ENCODE data around the gene ZNF442.
"Not testable (repeated sequence)": the region's sequence is repeated elsewhere in the genome, so short reads cannot be mapped to it uniquely, and the experiment has no call there.

Gene ZNF442

GRCh38 chr19:12365236-12366162, at the start of gene ZNF442:
Gene ZNF442 (minus strand): TSS chr19:12365683. CDS start chr19:12363631, 2,052 bp downstream.
- DNase-seq (ENCODE audit: low read depth, low spot score), result peak; percentile 76

DNA sequence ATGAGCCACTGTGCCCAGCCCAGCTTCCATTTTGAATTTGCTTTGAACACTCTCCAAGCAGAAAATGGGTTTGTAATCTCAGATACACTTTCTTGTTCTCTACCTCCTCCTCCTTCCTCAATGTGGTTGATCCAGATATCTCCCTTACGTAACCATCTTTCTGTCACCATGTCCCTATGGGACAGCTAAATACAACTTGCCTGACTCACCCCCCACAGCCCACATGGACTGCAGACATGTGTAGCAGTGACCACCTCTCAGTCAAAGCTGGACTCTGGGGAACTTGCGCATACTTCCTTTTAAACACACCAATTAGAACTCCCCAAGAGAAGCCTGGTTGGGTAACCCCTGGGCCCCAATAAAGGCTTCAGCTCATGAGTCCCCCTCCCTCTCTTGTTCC, 46.4 kb upstream of the ZNF442 start:
- DNase-seq (ENCODE audit: low read depth, low spot score), result no peak

- DNase-seq (ENCODE audit: low read depth, low spot score), result peak; percentile 88
Observed at GRCh38 chr19:12400633-12401502, 35.4 kb upstream of the ZNF442 start, which contains the start of gene ZNF799. Gene ZNF799 (minus strand): TSS chr19:12401271. CDS start chr19:12401070, 201 bp downstream.

GRCh38 chr19:12399901-12400632, 34.6 kb upstream of the ZNF442 start:
- DNase-seq (ENCODE audit: low read depth, low spot score), result not testable (repeated sequence)

- not testable (repeated sequence) for DNase-seq (ENCODE audit: low read depth, low spot score)
Observed at GRCh38 chr19:12391148-12391547, 25.7 kb upstream of the ZNF442 start.

- DNase-seq (ENCODE audit: low read depth, low spot score), result not testable (repeated sequence)
Observed at GRCh38 chr19:12386365-12386764, 20.9 kb upstream of the ZNF442 start.

DNA sequence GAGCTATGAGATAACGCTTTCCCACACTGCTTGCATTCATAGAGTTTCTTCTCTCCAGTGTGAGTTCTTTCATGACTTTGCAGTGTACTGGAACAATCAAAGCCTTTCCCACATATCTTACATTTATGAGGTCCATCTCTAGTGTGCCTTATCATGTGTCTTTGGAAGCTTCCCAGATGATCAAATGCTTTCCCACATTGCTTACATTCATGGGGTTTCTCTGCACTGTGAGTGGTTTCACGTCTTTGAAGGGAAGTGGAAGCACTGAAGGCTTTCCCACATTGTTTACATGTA, 14.9 kb upstream of the ZNF442 start:
- DNase-seq (ENCODE audit: low read depth, low spot score), result no peak

DNA sequence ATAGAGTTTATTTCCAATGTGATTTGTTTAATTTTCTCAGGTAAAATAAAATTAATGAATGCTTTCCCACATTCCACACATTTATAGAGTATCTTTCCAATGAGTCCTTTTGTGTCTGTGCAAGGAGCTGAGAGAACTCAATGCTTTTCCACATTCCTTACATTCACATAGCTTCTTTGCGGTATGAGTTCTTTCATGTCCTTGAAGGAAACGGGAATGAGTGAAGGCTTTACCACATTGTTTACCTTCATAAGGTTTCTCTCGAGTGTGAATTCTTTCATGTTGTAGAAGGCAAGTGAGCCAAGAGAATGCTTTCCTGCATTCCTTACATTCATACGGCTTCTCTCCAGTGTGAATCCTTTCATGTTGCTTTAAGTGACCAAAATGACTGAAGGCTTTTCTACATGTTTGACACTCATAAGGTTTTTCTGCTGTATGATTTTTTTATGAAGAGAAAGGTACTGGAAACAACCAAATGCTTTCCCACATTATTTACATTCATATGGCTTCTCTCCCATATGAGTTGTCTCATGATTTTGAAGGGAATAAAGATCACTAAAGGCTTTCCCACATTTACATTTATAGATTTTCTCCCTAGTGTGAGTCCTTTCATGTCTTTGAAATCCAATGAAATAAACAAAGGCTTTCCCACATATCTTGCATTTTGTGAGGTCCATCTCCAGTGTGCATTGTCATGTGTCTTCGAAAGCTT, 14.4 kb upstream of the ZNF442 start:
- no peak for DNase-seq (ENCODE audit: low read depth, low spot score)

DNA sequence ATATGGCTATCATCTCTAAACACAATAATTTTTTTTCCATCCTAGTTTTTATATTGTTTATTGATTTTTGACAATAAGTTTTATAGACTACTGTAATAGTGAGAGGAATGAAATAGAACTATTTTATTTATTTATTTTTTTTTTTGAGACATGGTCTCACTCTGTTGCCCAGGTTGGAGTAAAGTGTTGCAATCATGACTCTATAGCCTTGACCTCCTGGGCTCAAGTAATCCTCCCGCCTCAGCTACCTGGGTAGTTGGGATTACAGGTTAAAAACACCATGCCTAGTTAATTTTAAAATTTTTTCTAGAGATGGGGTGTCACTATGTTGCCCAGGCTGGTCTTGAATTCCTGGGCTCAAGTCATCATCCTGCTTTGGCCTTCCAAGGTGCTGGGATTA, 8.5 kb upstream of the ZNF442 start:
- no peak for DNase-seq (ENCODE audit: low read depth, low spot score)

DNA sequence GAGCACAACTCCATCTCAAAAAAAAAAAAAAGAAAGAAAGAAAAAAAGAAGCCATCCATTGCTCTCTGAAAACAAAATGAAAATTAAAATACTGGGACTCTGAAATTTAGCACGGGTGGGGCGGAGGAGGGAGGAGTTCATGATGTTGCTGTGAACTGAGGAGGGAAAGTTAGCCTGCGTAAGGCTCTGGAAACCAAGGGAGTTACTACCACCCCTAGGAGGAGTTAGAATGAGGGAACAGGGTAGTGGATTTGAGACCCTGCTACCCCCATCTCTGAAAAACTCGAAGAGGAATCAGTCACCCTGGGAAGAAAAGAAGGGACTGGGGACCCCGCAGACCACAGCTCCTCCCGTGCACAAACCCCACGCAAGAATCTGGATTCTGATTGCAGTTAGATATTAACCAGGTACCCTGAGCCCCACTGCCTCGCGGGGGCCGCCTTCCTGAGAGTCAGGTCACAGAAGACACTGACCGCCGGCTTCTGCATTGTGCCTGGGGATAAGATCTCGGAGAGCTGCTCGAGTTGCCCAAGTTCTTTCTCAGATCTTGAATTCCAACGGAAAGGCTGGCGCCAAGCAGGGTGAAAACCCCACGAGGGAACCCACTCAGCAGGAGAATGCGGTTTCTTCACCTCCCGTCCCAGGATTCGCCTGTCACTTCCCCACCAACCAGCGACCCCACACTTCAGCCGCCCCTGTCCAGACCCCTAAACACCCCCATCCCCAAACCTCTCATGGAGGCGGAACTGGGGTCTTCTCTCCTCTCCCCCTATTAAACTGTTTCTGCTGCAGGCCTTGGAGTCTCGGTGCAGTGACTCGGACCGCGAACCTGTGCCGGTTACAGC, 870 bp downstream of the ZNF442 start:
- DNase-seq (ENCODE audit: low read depth, low spot score), result no peak

GRCh38 chr19:12362236-12362635, 3.2 kb downstream of the ZNF442 start:
- not testable (repeated sequence) for DNase-seq (ENCODE audit: low read depth, low spot score)

GRCh38 chr19:12353375-12353774, 12.1 kb downstream of the ZNF442 start:
- DNase-seq (ENCODE audit: low read depth, low spot score), result no peak

DNA sequence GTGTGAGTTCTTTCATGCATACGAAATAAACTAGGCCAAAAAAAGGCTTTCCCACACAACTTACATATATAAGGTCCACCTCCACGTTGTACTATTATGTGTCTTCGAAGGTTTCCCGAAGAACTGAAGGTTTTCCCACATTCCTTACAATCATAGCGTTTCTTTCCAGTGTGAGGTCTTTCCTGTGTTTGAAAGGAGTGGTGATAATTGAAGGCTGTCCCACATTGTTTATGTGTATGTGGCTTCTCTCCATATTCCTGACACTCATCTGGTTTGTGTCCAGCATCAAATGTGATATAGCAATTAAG, 14.6 kb downstream of the ZNF442 start:
- DNase-seq (ENCODE audit: low read depth, low spot score), result no peak

- DNase-seq (ENCODE audit: low read depth, low spot score), result no peak
Observed at GRCh38 chr19:12350185-12350889, 15.1 kb downstream of the ZNF442 start.

DNA sequence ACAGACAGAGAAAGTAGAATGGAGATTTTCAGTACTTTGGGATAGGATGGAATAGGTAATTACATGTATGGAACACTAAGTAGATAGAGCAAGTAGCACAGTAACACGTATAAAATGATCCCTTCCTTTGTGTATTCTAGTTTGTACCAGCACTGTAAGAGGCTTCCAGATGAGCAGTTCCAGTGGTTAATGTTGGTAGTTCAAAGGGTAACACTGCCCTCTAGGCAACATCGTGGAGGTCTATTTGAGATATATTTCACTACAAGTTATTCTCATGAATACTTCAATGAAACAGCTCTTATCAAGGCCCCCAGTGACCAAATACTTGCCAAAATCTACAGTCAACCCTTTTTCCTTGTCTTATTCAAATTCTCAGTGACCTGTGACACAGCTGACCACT, 18.6 kb downstream of the ZNF442 start:
- no peak for DNase-seq (ENCODE audit: low read depth, low spot score)

- DNase-seq (ENCODE audit: low read depth, low spot score), result no peak
Observed at GRCh38 chr19:12345197-12345596, 20.3 kb downstream of the ZNF442 start.

GRCh38 chr19:12333162-12334159, 32.0 kb downstream of the ZNF442 start, which contains the start of gene ZNF563:
Gene ZNF563 (minus strand): TSS chr19:12333633. CDS start chr19:12333482, 151 bp downstream.
- DNase-seq (ENCODE audit: low read depth, low spot score), result peak; percentile 67

- DNase-seq (ENCODE audit: low read depth, low spot score), result no peak
Observed at GRCh38 chr19:12331211-12331941, 34.1 kb downstream of the ZNF442 start.

Data from brain pericyte (primary cell).